Measurements from ENCODE around the gene GDI2.

GDI2 gene

DNA sequence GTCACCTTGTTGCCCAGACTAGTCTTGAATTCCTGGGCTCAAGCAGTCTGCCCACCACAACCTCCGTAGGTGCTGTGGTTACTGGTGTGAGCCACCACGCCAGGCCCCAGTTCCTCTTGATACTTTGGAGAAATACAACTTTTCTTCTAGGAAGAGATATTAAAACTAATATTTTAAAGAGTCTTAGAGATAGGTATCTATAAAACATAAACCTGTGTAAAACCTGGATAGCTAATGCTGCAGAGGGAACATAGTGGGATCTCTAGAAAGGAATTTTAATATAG, 4.8 kb upstream of the GDI2 start:
- Histone ChIP-seq H3K79me2 (ENCODE audit: low read length) (peaks cover 2% of the 10 kb centered on the region), H3F3A (ENCODE audit: insufficient read depth, low read length) (peaks cover 22% of the 10 kb centered on the region; the same call in 1 of the 2 replicates), H3K4me1 (ENCODE audit: low read length) (peaks cover 23% of the 10 kb centered on the region), H3K27me3 (replicated peaks; ENCODE audit: insufficient read depth, low read length) (no peaks in the 10 kb centered on the region), H3K4me3 (ENCODE audit: low read length) (no peak overlapping the region), H2AFZ (ENCODE audit: low read length) (no peak overlapping the region), H3K4me2 (ENCODE audit: low read depth, low read length) (no peak overlapping the region), H3K9ac (ENCODE audit: low read length) (no peak overlapping the region), H4K20me1 (ENCODE audit: insufficient read depth, low read length) (no peaks in the 10 kb centered on the region), H3K27ac (ENCODE audit: low read length) (no peak overlapping the region), H3K9me3 (replicated peaks; ENCODE audit: insufficient read depth, low read length) (no peaks in the 10 kb centered on the region), H3K9me2 (replicated peaks; ENCODE audit: insufficient read depth, low read length) (no peaks in the 10 kb centered on the region), H3K36me3 (replicated peaks; ENCODE audit: insufficient read depth, low read length) (no peaks in the 10 kb centered on the region)
- DNase-seq: no peak
- TF ChIP-seq EZH2 (optimal IDR thresholded peaks at IDR 0.05; ENCODE audit: low read depth, low read length) (no peak), EZH2phosphoT487 (IDR thresholded peaks at IDR 0.05; ENCODE audit: low read length) (no peak)
- TF ChIP-seq, protein P1, sequence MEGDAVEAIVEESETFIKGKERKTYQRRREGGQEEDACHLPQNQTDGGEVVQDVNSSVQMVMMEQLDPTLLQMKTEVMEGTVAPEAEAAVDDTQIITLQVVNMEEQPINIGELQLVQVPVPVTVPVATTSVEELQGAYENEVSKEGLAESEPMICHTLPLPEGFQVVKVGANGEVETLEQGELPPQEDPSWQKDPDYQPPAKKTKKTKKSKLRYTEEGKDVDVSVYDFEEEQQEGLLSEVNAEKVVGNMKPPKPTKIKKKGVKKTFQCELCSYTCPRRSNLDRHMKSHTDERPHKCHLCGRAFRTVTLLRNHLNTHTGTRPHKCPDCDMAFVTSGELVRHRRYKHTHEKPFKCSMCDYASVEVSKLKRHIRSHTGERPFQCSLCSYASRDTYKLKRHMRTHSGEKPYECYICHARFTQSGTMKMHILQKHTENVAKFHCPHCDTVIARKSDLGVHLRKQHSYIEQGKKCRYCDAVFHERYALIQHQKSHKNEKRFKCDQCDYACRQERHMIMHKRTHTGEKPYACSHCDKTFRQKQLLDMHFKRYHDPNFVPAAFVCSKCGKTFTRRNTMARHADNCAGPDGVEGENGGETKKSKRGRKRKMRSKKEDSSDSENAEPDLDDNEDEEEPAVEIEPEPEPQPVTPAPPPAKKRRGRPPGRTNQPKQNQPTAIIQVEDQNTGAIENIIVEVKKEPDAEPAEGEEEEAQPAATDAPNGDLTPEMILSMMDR (IDR thresholded peaks at IDR 0.05; ENCODE audit: low read length): no peak

GRCh38 chr10:5817322-5818047, 4.3 kb upstream of the GDI2 start:
- peaks cover 7% of the 10 kb centered on the region for H3K79me2 ChIP-seq (ENCODE audit: low read length)
- H3K9me3 ChIP-seq (replicated peaks; ENCODE audit: insufficient read depth, low read length): no peaks in the 10 kb centered on the region
- TF ChIP-seq EZH2 (optimal IDR thresholded peaks at IDR 0.05; ENCODE audit: low read depth, low read length) (no peak), EZH2phosphoT487 (IDR thresholded peaks at IDR 0.05; ENCODE audit: low read length) (no peak)
- TF ChIP-seq, protein P1 (IDR thresholded peaks at IDR 0.05; ENCODE audit: low read length): no peak
- H4K20me1 ChIP-seq (ENCODE audit: insufficient read depth, low read length): no peaks in the 10 kb centered on the region
- no peaks in the 10 kb centered on the region for H3K36me3 ChIP-seq (replicated peaks; ENCODE audit: insufficient read depth, low read length)
- H3K4me3 ChIP-seq (ENCODE audit: low read length): no peak overlapping the region
- H3K9ac ChIP-seq (ENCODE audit: low read length): no peak overlapping the region
- no peak overlapping the region for H2AFZ ChIP-seq (ENCODE audit: low read length)
- no peaks in the 10 kb centered on the region for H3K27me3 ChIP-seq (replicated peaks; ENCODE audit: insufficient read depth, low read length)
- no peaks in the 10 kb centered on the region for H3K9me2 ChIP-seq (replicated peaks; ENCODE audit: insufficient read depth, low read length)
- no peak overlapping the region for H3K4me2 ChIP-seq (ENCODE audit: low read depth, low read length)
- no peak overlapping the region for H3K27ac ChIP-seq (ENCODE audit: low read length)
- DNase-seq: no peak
- H3F3A ChIP-seq (ENCODE audit: insufficient read depth, low read length): peaks cover 23% of the 10 kb centered on the region; the same call in 1 of the 2 replicates
- H3K4me1 ChIP-seq (ENCODE audit: low read length): peaks cover 23% of the 10 kb centered on the region

GRCh38 chr10:5816170-5816569, 2.9 kb upstream of the GDI2 start:
- H3K27me3 ChIP-seq (replicated peaks; ENCODE audit: insufficient read depth, low read length): no peaks in the 10 kb centered on the region
- H3K9ac ChIP-seq (ENCODE audit: low read length): no peak overlapping the region
- no peak overlapping the region for H2AFZ ChIP-seq (ENCODE audit: low read length)
- H3K4me3 ChIP-seq (ENCODE audit: low read length): no peak overlapping the region
- no peaks in the 10 kb centered on the region for H3K9me3 ChIP-seq (replicated peaks; ENCODE audit: insufficient read depth, low read length)
- H3K4me1 ChIP-seq (ENCODE audit: low read length): peaks cover 23% of the 10 kb centered on the region
- no peaks in the 10 kb centered on the region for H3K36me3 ChIP-seq (replicated peaks; ENCODE audit: insufficient read depth, low read length)
- H3K79me2 ChIP-seq (ENCODE audit: low read length): peaks cover 20% of the 10 kb centered on the region
- TF ChIP-seq EZH2 (optimal IDR thresholded peaks at IDR 0.05; ENCODE audit: low read depth, low read length): no peak
- no peak for TF ChIP-seq EZH2phosphoT487 (IDR thresholded peaks at IDR 0.05; ENCODE audit: low read length)
- TF ChIP-seq, protein P1 (IDR thresholded peaks at IDR 0.05; ENCODE audit: low read length): no peak
- H3K9me2 ChIP-seq (replicated peaks; ENCODE audit: insufficient read depth, low read length): no peaks in the 10 kb centered on the region
- H4K20me1 ChIP-seq (ENCODE audit: insufficient read depth, low read length): peaks cover 6% of the 10 kb centered on the region; the same call in 1 of the 2 replicates
- DNase-seq: no peak
- no peak overlapping the region for H3K27ac ChIP-seq (ENCODE audit: low read length)
- H3F3A ChIP-seq (ENCODE audit: insufficient read depth, low read length): peaks cover 31% of the 10 kb centered on the region; the same call in 1 of the 2 replicates
- no peak overlapping the region for H3K4me2 ChIP-seq (ENCODE audit: low read depth, low read length)

Data from MM.1S (cell line).